HepG2 (cell line): ENCODE results near the gene PPCDC. TPM values are rescaled to one million over a fixed set of nuclear protein-coding genes. Genes with fewer than 3 reads are reported as not detected.

Source experiments
- AHDC1 ChIP-seq: sonication (generic); formaldehyde crosslinking; IDR thresholded peaks from 2 replicates; pipeline ENCODE4 v1.5.1; 2020; ENCODE audit warnings: mild to moderate bottlenecking, missing genetic modification reagents, borderline replicate concordance
- BCL6 ChIP-seq: IDR thresholded peaks from 2 replicates; pipeline ENCODE4 v1.6.1; 2016; ENCODE audit warnings: missing genetic modification reagents, missing compliant biosample characterization
- ETS1 ChIP-seq: sonication (generic); formaldehyde crosslinking; IDR thresholded peaks from 2 replicates; pipeline ENCODE4 v1.4.0; 2020; ENCODE audit warnings: missing genetic modification reagents
- KLF6 ChIP-seq: IDR thresholded peaks from 2 replicates; pipeline ENCODE4 v1.8.0; 2016; ENCODE audit warnings: missing biosample characterization, missing genetic modification reagents
- NR2C2 ChIP-seq: sonication (generic); formaldehyde crosslinking; IDR thresholded peaks from 2 replicates; pipeline ENCODE4 v1.4.0; 2020; ENCODE audit warnings: missing genetic modification reagents, mild to moderate bottlenecking, moderate library complexity, borderline replicate concordance
- SNAPC2 ChIP-seq: sonication (generic); formaldehyde crosslinking; IDR thresholded peaks from 2 replicates; pipeline ENCODE4 v1.8.1; 2022; ENCODE audit warnings: mild to moderate bottlenecking, missing genetic modification reagents
- TERF1 ChIP-seq: sonication (generic); formaldehyde crosslinking; IDR thresholded peaks from 2 replicates; pipeline ENCODE4 v1.8.0; 2022; ENCODE audit warnings: mild to moderate bottlenecking, missing genetic modification reagents, moderate library complexity
- ZNF30 ChIP-seq: sonication (generic); formaldehyde crosslinking; IDR thresholded peaks from 2 replicates; pipeline ENCODE4 v1.5.0; 2020; ENCODE audit warnings: mild to moderate bottlenecking, missing genetic modification reagents
- ZNF318 ChIP-seq: sonication (generic); formaldehyde crosslinking; IDR thresholded peaks from 2 replicates; pipeline ENCODE4 v1.4.0; 2020; ENCODE audit warnings: mild to moderate bottlenecking, missing genetic modification reagents
- ZNF33A ChIP-seq: sonication (generic); formaldehyde crosslinking; IDR thresholded peaks from 2 replicates; pipeline ENCODE4 v1.5.1; 2020; ENCODE audit warnings: missing genetic modification reagents, mild to moderate bottlenecking, moderate library complexity, borderline replicate concordance
- ZNF766 ChIP-seq: sonication (generic); formaldehyde crosslinking; IDR thresholded peaks from 2 replicates; pipeline ENCODE4 v1.5.0; 2020; ENCODE audit warnings: missing genetic modification reagents, borderline replicate concordance
- ZNF773 ChIP-seq: sonication (generic); formaldehyde crosslinking; IDR thresholded peaks from 2 replicates; pipeline ENCODE4 v1.4.0; 2020; ENCODE audit warnings: missing genetic modification reagents, borderline replicate concordance
- polyA plus RNA-seq, 8 experiments: library from polyadenylated mRNA; depleted of rRNA in 3 of 8; stranded (reverse) in 7 of 8; unstranded in 1 of 8; fragments of >200 nt; fragmentation: Illumina TruSeq in 4 of 8; extraction: Trizol in 4 of 8; gene quantifications; 2 replicates each; pipeline versions ENCODE4 v1.2.1 to v1.2.3, GENCODE V29; 2011 to 2016; ENCODE audit warnings: low read depth in 4 of 8, missing spikeins in 1 of 8, mixed read lengths in 1 of 8; ENCODE audit not compliant: insufficient read depth in 1 of 8
- total RNA-seq, 5 experiments: library from RNA; depleted of rRNA; stranded (reverse); fragments of >200 nt; fragmentation: Illumina TruSeq; extraction: Trizol; gene quantifications; 2 replicates each; pipeline ENCODE4 v1.2.3, GENCODE V29; 2016; ENCODE audit warnings: low read depth in 1 of 5

The PPCDC gene
- total and polyA plus RNA-seq, 2 of the 13 experiments (the other 11 are each of a cell fraction or from before 2014, with no cell fraction given), result 12.3 to 12.8 TPM

- TF ChIP-seq ZNF33A (CRISPR knock-in tag), result no peak
- TF ChIP-seq ZNF766 (CRISPR knock-in tag), result peak; percentile 83; the same call in 1 of the 2 replicates
- TF ChIP-seq ZNF30 (CRISPR knock-in tag), result no peak
- no peak; the same call in 1 of the 2 replicates for TF ChIP-seq SNAPC2 (CRISPR knock-in tag)
- no peak for TF ChIP-seq TERF1 (CRISPR knock-in tag)
- TF ChIP-seq ZNF773 (CRISPR knock-in tag), result no peak
- TF ChIP-seq BCL6 (CRISPR knock-in tag), result peak; percentile 76
- no peak; the same call in 1 of the 2 replicates for TF ChIP-seq ZNF318
- TF ChIP-seq KLF6 (CRISPR knock-in tag), result peak; percentile 72; the same call in 1 of the 2 replicates
- no peak for TF ChIP-seq NR2C2 (CRISPR knock-in tag)
- TF ChIP-seq ETS1, result no peak
- TF ChIP-seq AHDC1 (CRISPR knock-in tag), result no peak
Measured at GRCh38 chr15:75043509-75044257, 20.3 kb downstream of the PPCDC start (continued).
